ENCODE results near the gene SCAMP4.

SCAMP4 gene

DNA sequence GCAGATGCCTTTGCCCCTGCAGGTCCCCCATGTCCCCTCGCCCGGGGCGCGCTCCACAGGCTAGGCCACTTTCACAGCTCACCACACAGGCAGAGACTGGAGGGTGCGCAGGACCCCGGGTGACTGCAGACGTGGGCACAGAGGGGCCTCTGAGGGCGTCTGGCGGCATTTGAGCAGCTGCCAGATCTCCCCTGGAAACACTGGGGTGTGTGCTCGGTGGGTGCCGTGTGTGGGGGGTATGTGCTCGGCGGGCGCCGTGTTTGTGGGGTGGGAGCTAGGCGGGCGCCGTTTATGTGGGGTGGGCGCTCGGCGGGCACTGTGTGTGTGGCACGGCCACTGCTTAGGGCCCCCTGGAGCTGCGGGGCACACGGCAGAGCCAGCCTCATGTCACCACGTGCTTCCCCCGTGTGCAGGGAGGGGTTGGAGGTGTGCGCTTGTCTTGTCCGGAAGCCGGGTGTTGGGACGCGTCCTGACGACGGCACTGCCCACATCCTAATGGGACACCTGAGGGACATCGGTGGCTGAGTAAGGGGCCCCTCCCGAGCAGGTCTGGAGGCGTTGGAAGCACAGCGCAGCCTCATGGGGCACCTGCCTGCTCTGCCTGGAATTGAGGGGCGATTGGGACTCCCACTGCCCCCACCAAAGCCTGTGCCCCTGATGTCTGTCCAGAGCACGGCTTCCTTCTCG lies 52.5 kb downstream of the SCAMP4 start:
- DNase-seq (ENCODE audit: low read depth) = no peak

DNA sequence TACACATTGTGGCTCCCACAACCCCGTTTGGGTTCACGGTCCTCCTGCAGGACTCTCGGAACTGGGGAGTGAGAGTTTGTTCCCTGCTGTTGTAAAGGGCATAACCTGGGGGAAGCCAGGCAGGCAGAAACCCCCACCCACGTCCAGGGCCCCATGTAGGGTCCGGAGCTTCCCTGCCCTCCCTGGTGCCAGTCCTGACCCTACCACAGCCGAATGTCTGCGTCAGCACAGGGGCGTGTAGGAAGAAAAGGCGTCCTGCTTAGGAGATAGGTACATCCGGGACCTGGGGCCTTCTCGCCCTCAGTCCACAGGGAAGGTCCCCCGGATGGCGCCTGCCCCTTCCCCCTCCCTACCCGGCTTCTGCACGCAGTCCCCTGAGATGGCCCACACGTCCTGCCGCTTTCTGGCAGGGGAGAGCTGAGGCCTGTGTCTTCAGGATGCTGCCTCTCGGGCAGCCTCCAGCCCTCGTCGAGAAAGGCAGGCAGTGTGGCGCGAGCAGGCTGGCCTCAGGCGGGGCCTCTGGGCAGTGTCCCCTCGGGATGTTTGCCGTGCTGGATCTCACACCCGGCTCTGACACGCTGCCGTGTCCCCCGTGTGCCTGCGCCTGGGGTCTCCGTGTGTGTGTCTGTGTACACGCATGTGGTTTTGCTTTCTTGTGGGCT lies 54.9 kb downstream of the SCAMP4 start:
- DNase-seq (ENCODE audit: low read depth) = no peak

DNA sequence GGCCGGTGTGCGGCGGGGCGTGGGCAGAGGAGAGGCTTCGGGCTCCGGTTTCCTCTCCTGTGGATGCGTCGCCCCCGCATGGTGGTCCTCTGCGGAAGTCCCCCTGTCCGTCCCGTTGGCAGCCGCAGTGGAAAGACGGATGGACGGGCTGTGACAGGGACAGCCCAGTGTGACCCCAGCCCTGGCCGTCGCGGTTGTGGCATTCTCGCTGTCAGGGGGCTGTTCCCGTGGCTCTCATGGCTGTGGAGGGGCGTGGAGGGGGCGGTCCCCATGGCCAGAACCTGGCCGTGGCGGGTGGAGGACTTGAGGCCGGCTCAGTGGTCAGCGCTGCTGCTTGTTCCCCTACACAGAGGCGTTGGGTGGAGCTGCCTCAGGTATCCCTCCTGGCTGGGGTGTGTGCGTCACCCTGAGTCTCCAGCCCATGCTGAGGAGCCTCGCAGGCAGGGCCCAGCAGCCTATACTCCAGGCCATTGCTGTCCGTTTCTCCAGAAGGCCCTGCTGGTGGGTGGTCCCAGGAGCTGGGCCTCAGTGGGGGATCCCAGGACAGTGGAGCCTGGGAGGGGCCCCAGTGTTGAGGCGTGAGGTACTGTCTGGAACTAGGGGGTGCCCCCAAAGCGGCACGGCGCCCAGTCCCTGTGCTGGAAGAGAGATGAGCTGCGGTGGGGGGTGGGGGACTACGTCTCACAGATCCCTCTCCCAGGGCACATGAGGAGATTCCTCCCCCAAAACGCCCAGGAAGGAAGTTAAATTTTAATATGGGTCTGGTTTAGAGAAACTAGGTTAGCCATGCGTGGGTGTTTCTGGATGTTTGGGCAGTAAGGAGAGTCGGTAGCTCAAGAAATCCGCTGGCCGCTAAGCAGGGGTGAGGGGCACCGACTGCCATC lies 56.0 kb downstream of the SCAMP4 start:
- DNase-seq (ENCODE audit: low read depth) = no peak

DNA sequence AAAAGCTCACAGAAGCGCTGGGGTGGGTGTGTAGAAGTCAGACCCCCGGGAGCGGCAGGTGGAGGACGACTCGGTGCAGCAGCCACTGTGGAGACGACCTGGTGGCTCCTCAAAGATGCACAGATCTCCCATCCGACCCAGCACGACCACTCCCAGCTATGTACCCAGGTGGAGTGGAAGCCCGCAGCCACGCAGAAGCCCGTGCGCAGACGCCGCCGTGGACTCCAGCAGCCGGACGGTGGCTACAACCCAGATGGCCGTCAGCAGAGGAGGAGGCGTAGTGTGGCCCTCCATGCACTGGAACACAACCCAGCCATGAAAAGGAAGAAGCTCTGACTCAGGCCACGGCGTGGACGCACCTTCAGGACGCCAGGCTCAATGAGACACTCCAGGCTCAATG lies 57.5 kb downstream of the SCAMP4 start:
- no peak for DNase-seq (ENCODE audit: low read depth)

DNA sequence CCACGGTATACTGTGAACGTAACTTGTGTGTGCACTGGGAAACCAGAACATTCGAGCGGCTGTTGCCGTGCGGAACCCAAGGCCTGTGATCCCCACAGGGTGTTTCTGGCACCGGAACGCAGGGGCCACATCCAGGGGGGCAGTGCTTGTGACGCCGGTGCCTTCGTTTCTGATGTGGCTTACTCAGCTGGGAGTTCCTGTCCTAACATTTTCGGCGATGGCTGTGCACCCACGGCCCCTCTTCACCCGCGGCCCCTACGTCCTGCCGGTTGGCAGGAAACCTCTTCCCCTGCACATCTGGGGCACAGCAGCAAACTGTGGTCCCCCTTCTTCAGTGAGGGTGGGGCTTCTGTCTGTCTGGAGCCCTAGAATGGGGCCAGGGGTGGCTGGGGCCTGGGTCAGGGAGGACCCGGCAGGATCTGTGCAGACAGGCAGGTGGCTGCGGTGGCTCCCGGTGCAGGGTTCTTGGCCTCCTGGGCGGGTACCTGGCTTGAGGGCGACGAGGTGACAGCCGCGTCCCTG lies 61.9 kb downstream of the SCAMP4 start:
- DNase-seq (ENCODE audit: low read depth) = no peak

DNA sequence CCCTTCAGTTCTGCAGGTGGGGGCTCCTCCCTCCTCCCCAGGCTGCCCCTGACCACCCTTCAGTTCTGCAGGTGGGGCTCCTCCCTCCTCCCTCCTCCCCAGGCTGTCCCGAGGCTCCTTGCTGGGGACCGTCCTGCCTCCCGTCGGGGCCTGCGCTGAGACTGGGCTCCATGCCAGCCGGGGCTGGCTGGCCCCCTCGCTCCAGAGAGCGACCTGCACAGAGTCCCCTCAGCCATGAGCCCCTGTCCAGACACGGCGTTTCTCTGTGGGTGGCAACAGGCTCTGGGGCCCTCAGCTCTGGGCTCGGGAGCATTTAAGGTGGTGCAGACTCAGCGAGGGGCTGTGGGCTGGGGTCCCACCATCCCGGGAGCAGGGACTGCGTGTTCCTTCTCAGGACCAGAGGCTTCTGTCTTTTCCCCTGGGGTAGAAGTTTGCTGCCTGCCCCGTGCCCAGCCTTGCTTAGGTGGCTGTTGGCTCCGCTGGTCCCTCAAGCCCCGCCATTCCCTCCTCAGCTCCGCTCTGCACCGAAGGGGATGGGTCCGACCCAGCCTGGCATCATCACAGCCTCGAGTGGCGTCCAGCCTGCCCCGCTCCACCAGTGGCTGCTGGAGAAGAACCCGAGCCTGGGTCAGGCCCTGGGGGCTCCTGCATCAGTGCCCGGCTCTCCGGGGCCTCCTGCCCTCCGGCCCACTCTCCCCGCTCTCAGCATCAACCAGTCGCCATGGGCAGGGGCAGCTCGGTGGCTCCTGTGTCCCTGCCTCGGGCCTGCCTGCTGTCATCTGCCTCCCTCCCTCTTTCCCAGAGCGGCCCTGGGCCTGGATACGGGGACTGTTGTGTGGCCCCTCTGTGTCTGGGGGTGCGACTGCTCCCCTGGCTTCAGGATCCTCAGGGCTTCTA lies 63.3 kb downstream of the SCAMP4 start:
- no peak for DNase-seq (ENCODE audit: low read depth)

DNA sequence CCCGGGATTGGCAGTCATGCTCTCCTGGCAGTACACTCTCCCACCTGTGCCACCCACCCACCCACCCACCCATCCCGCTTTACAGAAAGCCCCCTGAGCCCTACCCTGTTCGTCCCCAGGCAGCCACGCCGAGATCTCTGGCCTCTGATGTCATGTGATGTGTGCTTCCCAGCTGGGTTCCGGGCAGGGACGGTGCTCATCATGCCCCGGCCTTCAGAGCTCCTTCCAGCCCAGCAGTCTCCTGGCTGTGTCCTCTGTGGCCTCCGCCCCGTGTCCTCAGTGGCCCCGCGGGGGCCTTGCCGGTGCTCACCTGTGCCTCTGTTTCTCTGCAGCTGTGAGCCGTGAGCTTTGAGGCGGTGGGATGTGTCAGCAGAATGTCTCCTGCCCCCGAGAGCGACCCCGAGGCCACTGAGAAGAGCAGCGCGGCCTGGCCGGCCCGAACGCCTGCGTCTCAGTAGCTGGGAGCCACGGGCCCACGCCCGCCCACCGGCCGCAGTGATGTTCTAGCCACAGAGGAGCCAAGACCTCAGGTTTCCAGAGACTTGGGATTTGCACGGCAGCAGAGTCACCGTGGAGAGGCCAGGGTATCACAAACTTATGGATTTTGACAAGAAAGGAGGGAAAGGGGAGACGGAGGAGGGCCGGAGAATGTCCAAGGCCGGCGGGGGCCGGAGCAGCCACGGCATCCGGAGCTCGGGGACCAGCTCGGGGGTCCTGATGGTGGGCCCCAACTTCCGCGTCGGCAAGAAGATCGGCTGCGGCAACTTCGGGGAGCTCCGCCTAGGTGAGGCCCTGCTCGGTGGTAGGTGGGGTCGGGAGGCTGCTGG lies 64.2 kb downstream of the SCAMP4 start:
- no peak for DNase-seq (ENCODE audit: low read depth)

DNA sequence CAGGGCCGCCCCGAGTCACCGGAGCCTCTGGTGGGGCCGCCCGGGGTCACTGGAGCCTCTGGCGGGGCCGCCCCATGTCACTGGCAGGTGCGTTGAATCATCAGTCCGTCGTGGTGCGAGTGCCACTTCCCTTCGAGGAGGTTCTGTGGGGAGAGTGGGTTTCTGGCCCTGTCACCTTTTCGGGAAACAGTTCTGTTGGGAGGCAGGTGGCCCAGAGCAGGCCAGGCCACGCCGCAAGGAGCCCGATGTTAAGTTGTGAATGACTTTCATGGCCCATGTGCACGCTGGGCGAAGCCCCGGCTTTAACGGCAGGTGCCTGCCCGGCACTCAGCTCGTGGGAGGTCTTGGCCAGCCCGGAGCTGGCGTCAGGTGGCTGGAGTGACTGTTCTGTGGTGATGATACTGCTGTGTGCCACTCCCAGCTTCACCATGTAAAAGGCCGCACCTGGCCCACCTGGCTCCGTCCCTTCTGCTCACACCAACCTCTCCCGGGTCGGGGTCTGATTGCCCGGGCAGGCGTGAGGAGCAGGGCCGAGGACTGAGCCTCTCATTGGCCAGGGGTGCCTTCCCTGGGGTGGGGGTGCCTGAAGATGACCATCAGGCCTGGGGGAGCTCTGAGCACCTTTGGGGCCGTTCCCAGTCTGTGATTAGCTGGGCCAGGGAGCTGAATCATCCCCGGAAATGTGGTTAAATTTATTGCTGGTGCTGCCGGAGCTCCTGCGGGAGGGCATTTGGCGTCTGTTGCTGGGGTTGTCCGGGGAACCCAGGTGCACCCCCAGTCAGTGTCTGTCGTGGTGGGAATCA lies 65.0 kb downstream of the SCAMP4 start:
- no peak for DNase-seq (ENCODE audit: low read depth)

DNA sequence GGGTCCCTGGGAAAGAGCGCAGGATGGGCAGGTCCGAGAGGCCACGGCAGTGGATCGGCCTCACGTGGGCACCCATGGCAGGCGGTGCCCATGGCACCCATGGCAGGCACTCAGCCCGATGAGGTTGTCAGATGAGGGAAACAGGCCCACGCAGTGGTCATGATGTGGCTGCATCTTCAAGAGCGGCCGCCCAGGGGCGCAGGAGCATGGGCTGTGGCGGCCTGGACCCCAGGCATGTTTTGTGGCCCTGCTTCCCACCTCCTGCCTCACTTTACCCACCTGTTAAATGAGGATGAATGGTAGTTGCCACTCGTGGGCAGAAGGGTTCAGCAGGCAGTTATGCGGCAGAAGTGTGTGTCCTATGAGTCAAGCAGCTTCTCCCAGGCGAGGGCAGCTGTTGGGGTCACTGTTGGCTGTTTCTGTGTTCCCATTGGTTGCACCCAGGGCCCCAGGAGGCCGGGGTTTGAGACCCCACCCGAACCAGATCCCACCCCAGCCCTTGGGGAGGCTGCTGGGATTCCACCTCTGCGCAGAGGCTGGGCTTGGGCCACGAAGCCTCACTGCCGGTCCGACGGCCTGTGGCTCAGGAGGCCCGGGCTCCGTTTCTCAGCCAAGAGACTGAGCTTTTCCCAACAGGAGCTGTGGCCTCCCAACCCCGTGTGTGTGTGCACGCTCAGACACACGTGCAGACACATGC lies 65.8 kb downstream of the SCAMP4 start:
- no peak for DNase-seq (ENCODE audit: low read depth)

DNA sequence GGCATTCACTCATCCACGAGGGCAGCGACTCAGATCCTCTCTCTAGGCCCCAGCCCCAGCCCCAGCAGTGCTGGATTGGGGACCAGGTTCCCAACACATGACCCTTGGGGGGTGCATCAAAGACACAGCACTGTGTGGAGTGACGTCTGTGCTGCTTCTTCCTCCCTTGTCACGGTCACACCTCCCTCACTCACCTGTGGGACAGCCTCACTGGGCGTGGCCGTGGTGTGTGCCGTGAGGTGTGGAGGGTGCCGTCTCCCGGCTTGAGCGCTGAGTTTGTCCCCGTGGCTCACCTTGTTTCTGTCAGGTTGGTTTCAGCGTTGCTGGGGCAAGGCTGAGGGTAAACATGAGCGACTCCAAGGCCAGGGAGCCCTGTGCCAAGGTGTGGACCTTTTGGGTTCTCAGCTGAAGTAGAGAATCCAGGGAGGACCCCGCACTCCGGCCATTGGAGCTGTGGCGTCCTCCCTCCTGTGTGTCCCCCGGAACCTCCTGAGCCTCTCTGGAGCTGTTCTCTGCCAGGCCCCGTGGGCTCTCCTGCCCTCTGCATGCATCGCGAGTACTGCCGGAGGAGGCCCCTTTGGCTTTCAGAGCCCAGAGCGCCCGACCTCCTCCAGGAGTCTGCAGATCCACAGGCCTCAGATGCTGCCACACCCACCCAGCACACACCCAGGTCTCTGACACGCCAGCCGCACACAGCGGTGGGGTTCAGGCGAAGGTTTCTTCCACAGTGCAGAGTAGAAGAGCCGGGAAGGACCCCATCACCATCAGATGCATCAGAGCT lies 69.4 kb downstream of the SCAMP4 start:
- DNase-seq (ENCODE audit: low read depth) = no peak

DNA sequence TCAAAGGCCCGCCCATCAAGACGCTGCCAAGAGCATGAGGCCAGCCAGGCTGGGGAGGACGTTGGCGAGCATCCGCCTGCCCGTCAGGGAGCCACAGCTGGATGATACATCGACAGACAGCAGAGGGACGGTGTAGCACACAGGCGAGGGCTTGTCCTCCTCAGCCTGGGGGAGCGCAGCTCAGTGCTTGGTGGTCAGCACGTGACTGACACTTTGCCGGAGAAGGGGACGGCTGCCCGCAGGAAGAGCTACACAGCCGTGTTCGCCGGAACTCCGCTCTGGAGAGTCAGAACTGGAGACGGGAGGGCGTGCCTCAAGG lies 69.9 kb downstream of the SCAMP4 start:
- DNase-seq (ENCODE audit: low read depth) = no peak

Measured in non-pigmented ciliary epithelial cell (primary cell).